GM18520 (cell line): Measurements from ENCODE around the gene OR13J1.

ENCODE experiments used
- ATAC-seq: cut with Tn5 transposase; IDR thresholded peaks from one replicate; pipeline ENCODE4 v1.9.1; 2021; ENCODE audit not compliant: unreplicated experiment

Gene OR13J1

GRCh38 chr9:35859990-35860339, 10.2 kb downstream of the OR13J1 start:
- no peak for ATAC-seq

DNA sequence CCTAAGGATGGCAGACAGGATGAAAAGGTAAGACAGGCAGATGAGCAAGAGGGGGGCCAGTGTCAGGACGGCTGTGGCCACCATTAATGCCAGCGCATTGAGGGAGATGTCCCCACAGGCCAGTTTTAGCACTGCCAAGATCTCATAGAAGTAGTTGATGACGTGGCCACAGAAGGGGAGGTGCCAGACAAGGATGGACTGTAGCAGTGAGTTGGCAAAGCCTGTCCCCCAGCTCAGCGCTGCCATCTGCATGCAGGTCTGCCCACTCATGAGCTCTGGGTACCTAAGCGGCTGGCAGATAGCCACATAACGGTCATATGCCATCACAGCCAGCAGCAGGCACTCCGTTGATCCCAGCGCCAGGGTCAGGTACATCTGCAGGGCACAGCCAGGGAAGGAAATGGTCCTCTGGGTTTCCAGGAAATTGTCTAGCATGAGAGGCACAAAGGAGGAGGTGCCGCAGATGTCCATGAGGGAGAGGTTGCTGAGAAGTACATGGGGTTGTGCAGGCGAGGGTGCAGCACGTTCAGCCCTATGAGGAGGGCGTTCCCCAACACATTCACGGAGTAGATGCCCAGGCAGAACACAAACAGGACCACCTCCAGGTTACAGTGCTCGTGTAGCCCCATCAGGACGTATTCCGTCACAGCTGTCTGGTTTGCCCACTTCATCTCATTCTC, 10.8 kb downstream of the OR13J1 start:
- ATAC-seq = no peak

GRCh38 chr9:35858458-35858857, 11.7 kb downstream of the OR13J1 start:
- no peak for ATAC-seq

GRCh38 chr9:35856882-35857281, 13.3 kb downstream of the OR13J1 start:
- no peak for ATAC-seq

GRCh38 chr9:35856206-35856605, 14.0 kb downstream of the OR13J1 start:
- no peak for ATAC-seq

DNA sequence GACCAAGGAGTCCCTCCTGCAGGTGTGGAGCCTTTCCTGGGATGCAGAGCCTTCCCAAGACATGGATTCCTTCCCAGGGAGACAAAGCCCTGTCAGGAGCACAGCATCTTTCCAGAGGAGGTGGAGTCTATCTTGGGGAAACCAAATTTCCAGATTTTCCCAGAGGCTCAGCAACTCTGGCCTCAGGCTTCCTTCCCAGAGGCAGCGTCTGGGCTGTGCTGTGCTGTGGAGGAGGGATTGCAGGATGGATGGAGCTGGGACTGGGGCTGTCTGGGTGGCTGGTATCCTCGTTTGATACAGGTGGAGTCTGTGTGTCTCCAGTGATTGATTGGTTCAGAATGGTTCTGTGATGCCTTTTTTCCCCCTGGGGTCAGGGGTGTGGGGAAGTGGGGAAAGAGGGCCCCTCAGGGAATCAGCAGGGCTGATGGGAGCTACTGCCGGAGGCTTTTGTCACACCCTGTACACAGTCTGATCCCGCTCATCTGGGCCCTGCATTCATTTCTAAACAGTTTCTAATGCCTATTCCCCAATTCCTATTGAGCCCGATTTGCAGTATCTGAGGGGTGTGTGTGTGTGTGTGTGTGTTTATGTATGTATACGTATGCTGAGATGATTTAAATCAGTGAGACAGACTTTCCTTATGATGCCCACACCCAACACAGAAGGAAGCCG, 16.0 kb downstream of the OR13J1 start:
- ATAC-seq = no peak

- ATAC-seq = no peak
These were observed 17.0 kb downstream of the OR13J1 start for GRCh38 chr9:35852876-35853865.

- no peak for ATAC-seq
These were observed 17.9 kb downstream of the OR13J1 start for GRCh38 chr9:35852267-35852815.

DNA sequence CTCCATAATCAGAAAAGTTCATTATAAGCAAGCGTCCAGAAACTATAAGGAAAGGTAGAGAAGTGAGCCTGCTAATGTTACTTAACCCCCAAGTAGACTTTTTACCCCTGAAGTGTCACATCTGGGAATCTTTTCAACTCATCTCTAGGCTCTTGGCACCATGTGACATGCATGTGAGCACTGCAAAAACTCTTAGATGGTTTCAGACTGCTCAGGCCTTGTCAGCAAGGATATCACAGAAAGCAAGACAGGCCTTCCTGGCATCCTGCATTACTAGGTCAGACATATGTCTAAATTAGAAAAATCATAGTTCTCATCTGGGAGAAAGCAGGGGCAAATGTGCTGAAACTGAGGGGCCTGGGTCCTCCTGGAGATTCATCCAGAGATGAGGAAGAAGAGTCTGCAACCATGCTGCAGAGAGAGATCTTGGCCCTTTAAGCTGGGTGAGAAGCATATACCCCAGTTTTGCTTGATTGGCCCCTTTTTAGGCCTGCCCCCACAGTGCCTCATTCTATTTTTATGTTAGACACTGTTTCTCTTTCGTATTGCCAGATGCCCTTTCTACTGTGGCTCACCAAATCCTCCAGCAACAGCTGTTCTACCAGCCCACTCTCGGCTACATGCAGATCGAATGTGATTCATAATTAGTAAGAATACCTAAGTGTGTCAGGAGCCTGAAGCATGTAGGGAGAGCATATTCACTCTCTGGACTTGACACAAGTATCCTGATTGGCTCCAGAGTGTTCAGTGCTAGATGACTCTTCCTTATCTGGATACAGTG, 22.2 kb downstream of the OR13J1 start:
- ATAC-seq = peak; percentile 79

- ATAC-seq = no peak
These were observed 24.1 kb downstream of the OR13J1 start for GRCh38 chr9:35845824-35846771.

DNA sequence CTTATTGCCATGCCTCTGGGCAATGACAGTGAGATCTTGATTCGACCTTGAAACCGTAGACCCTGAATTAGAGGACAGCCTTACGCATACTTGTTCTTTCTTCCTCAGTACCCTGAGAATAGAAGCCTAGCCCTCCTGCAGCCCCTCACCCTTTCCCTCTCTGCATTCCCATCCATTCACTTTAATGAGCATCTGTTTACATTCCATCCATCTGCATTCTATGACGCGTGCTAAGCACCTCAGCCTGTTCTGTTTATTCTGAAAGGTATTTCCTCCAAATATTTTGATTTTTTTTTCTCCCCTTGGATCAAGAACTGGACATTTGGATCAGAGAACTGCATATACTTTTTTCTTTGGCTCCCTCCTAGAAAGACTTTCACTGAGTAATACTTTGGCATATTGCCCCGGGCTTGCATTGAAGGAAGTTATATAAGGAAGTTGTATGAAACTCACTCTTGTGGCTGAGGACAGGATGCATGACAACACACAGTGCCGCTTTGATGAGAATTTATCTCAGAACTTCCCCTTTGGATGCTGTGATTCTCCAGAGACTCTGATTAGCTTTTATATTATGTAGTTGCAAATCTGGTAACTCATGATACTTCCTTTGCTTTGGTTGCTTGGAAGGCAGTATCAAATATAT, 25.5 kb downstream of the OR13J1 start:
- no peak for ATAC-seq

DNA sequence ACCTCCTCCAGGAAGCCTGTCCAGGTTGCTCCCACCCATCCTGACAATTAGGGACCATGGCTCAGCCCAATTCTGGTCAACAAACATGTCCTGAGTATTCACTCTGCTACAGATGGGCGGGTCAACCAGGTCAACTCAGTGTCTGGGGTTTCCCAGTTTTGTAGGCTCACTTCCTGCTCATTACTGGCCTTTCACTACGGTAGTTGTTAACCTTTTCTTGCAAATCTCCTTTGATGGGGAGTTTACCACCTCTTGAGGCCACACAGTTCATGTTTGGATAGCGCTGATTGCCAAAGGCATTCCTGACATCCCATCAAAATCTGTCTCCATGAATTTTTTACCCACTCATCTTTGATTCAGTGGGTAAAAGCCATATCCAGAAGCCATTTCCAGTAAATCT, 27.4 kb downstream of the OR13J1 start:
- peak; percentile 62 for ATAC-seq

DNA sequence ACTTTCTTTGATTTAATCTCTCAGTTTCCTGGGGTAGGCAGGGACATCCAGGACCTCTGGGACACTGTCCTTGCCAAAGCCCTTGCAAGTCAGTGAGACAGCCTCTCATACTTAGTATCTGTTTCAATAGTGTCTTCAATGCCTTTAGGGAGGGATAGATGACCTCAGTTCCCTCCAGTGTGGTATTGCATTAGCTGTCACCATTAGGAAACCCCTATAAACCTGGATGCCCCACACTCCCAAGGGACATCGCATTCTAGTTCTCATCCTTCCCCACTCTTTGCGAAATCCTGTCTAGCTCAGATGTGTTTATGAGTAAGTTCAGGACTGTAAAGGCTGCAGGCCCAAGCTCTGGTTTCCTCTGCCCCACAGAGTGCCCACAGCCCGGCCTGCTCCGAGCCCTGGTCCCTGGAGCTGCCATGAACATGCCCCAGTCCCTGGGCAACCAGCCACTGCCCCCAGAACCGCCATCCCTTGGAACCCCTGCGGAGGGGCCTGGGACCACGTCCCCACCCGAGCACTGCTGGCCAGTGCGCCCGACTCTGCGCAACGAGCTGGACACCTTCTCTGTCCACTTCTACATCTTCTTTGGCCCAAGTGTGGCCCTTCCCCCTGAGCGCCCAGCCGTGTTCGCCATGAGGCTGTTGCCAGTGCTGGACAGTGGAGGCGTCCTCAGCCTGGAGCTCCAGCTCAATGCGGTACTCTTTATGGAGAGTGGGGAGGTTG, 28.0 kb downstream of the OR13J1 start:
- no peak for ATAC-seq

DNA sequence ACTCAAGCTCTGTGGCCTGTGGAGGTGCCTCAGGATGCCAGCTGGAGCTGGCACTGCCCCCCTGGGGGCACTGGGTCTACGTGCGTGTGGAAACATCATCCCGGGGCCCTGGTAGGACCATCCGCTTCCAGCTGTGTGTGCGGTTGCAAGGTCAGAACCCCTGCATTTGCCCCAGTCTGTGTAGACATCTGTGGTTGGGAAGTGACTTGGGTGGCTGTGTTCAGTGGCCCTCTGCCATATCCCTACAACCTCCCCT, 28.6 kb downstream of the OR13J1 start:
- no peak for ATAC-seq

GRCh38 chr9:35840881-35841644, 29.1 kb downstream of the OR13J1 start:
- no peak for ATAC-seq

- ATAC-seq = no peak
These were observed 30.3 kb downstream of the OR13J1 start for GRCh38 chr9:35839926-35840325.

- no peak for ATAC-seq
These were observed 33.6 kb downstream of the OR13J1 start for GRCh38 chr9:35836595-35836994.

- no peak for ATAC-seq
These were observed 34.4 kb downstream of the OR13J1 start for GRCh38 chr9:35835766-35836165.
